Stimulated activated CD8-positive, alpha-beta memory T cell treated with anti-CD3 and anti-CD28 coated beads, Interleukin-15, amount 100 ng/mL, for 48 hours (primary cell): ENCODE results near the gene CDT1.

Experiments
- DNase-seq, 2 donors: peaks; one replicate each; pipeline ENCODE4 v3.0.0-alpha.2; 2020; ENCODE audit warnings: low read depth in 2 of 2

CDT1 gene

DNA sequence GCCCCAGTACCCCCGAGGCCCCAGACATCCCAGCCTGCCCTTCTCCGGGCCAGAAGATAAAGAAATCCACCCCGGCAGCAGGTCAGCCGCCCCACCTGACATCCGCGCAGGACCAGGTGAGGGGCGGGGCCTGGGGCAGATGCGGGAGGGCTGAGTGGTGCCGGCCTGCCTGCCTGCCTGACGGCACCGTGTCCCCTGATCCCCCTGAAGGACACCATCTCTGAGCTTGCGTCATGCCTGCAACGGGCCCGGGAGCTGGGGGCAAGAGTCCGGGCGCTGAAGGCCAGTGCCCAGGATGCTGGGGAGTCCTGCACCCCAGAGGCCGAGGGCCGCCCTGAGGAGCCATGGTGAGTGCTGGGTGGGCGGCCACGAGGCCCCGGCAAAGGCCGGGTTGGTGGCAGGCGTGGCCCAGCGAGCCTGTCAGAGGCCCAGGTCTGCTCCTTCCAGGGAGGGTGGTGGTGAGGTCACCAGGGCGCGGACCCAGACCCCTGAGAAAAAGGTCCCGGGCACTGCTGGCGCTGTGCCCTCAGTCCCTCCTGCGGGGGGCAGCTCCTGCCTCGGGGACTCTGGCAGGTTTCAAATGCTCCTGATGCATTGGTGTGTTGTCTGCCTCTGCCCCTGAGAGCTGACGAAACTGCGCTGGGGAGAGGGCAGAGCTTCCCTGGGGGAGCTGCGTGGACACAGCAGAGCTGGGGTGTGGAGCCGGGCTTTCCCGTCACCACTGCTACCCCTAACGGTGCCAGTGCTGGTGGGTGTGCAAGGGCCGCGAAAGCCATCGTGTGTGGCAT is 1.2 kb downstream of the CDT1 start:
- no peak for DNase-seq

- DNase-seq = no peak
These were observed 1.7 kb downstream of the CDT1 start for GRCh38 chr16:88805340-88805715.

- no peak for DNase-seq
These were observed 2.4 kb downstream of the CDT1 start for GRCh38 chr16:88805887-88806393.

GRCh38 chr16:88806491-88807111 is 3.0 kb downstream of the CDT1 start:
- DNase-seq = no peak

DNA sequence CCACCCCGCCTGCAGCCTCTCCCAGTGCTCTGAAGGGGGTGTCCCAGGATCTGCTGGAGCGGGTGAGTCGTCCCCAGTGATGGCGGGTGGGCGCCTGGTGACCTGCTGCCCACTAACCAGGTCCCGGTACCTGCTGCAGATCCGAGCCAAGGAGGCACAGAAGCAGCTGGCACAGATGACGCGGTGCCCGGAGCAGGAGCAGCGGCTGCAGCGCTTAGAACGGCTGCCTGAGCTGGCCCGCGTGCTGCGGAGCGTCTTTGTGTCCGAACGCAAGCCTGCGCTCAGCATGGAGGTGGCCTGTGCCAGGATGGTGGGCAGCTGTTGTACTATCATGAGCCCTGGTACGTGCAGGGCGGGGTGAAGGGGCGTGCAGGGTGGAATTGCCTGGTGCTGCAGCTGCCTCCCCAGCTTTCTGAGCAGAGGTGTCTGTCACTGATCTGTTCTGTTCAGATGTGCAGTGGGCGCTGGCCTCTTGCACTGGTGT is 3.6 kb downstream of the CDT1 start:
- DNase-seq = no peak

- no peak for DNase-seq
These were observed 4.3 kb downstream of the CDT1 start for GRCh38 chr16:88807626-88808453.

DNA sequence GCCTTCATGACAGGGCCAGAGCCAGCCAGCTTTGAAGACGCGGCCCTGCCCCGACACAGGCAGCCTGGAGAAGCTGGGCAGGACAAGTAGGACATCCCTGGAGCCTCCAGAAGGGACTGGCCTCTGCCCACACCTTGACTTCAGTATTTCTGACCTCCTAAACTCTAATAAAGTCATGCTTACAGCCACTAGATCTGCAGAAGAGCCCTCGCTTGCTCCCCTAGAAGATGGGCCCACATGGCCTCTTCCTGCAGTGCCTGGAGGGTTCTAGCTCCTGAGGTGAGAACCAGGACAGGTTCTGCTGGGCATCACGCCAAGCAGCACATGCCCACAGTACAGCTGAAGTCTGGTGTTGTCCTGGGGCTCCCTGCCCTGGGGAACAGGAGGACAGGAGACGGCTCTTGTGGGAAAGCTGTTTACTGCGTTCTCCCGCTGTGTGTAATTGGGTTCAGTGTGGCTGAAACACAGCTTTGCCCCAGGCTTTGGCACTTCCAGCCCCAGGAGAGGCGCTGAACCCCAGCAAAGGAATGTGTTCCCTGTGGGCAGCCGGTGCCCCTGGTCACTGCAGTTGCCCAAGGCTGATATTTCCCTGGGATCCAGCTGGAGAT is 5.6 kb downstream of the CDT1 start:
- DNase-seq = no peak

- no peak for DNase-seq
These were observed 6.1 kb downstream of the CDT1 start for GRCh38 chr16:88809676-88810165.

DNA sequence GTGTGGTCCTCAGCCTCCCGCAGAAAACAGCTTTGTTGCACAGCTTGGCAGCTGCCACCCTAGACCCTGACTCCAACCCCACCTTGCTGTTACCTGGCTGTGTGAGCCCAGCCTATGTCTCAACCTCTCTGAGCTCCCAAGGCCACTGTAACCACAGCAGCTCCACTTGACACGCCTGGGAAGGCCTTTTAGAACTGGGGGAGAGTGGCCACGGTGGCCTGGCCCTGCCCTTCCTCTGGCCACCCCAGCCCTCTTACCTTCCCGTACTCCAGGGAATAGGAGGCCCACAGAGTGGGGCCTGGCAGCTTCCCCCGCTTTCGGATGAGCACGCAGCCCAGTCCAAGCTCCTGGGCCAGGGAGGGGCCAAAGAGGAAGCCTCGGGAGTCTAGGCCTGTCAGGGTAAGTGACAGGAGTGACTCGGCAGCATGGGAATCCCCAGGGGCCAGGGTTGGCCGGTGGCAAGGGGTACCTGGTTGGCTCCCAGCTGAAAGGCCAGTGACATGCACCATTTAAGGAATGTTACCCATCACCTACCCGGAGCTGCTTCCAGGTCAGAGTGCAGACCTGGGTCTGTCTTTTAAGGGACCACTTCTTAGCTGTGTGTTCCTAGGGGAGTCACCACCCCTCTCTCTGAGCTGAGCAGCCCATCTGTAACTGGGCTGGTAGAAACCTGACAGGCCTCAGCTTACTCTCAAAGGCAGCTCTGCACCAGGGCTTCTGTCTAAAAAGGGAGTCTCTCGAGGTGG is 6.8 kb downstream of the CDT1 start:
- DNase-seq = peak; percentile 40 to 47

DNA sequence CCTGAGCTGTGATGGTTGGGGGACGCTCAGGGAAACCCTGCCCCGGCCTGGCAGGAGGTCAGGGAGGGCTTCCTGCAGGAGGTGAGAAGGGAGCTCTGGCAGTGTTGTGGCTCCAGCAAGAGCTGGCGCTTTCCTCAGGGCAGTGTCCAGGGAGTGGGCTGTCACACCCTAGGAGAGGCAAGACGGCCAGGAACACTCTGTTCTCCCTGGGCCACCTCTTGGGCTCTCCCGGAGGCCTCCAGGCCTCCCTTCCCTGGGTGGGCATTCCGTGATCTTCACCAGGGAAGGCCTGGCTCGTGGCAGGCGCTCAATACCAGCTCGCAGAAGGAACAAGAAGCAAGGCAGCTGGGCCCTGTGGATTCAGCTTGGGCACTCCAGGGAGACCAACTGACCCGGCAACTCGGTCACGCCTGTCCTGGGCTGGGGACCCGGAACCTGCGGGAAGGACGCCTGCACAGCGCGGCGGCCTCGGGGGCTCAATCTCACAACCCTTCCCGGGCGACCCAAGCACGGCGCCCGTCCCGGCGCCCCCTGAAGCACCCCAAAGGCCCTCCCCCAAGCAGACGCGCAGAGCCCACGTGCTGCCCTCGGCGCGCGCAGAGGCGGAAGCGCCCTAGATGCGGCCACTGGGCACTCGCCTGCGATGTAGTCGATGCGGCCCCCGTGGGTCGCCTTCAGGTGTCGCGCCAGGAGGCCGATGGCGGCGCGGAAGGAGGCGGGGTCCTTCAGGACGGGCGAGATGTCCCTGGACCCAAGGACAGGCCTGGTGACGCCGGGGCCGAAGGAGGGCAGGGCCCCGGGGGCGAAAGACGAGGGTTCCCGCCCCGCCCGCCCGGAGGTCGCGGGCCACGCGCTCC is 7.6 kb downstream of the CDT1 start:
- DNase-seq = peak; percentile 67 to 68

DNA sequence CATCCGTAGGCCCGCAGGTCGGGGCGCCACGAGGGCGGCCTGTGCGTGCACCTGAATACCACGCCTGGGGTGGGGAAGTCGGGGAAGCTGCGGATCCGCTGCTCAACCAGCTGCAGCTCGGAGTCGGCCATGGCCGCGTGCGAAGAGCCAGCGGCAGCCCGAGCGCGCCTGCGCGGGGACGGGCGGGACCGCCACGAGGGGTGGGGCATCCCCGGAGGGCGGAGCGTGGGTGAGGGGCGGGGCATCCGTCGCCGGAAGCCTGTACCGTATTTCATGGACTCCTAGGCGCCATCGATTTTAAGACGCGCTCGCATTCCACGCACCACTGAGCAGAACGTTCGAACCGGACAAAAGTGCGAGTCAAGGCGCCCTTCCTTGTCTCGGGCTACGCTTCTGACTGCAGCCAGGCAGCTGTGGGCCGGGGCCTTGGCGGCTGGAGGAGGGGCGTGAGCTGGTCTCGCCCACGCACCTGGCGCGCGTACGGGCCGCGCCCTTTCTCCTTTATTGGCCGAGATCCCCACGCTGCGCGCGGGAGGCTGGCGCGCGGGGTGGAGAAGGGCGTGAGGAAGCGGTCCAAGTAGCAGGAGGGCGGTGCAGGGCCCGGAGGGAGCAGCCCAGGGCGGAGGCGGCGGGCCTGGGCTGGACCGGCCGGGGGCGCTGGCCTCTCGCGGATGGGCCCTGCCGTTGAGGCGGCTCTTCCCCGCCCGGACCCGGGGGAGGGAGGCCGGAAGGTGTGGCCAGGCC is 8.4 kb downstream of the CDT1 start, which contains the start of gene APRT:
Gene APRT (minus strand): TSS at position 160 of the 744 bp plus-strand sequence. CDS start 29 bp downstream, at position 131.
- DNase-seq = peak; percentile 94 to 95

DNA sequence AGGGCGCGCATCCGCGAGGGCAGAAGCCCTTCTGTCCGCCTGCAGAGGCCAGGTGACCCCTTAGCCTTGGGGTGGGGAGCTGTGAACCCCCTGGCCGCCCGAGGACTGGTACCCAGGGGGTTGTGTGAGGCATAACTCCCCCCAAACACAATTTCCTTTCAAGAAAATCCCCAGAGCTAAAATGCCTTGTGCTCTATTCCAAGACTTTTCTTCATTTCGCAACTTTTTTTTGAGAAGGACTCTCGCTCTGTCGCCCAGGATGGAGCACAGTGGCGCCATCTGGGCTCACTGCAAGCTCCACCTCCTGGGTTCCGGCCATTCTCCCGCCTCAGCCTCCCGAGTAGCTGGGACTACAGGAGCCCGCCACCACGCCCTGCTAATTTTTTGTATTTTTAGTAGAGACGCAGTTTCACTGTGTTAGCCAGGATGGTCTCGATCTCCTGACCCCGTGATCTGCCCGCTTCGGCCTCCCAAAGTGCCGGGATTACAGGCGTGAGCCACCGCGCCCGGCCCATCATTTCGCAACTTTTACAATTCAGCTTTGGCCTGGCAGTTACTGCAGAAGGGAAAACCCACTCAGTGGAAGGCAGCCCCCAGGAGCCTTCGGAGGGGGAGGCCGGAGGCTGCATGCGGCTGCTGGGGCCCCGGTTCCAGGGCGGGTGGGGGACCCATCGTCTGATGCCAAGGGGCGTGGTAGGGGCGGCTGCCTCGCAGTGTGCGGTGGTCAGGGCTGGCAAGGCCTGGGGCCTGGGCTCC is 9.1 kb downstream of the CDT1 start:
- DNase-seq = no peak

DNA sequence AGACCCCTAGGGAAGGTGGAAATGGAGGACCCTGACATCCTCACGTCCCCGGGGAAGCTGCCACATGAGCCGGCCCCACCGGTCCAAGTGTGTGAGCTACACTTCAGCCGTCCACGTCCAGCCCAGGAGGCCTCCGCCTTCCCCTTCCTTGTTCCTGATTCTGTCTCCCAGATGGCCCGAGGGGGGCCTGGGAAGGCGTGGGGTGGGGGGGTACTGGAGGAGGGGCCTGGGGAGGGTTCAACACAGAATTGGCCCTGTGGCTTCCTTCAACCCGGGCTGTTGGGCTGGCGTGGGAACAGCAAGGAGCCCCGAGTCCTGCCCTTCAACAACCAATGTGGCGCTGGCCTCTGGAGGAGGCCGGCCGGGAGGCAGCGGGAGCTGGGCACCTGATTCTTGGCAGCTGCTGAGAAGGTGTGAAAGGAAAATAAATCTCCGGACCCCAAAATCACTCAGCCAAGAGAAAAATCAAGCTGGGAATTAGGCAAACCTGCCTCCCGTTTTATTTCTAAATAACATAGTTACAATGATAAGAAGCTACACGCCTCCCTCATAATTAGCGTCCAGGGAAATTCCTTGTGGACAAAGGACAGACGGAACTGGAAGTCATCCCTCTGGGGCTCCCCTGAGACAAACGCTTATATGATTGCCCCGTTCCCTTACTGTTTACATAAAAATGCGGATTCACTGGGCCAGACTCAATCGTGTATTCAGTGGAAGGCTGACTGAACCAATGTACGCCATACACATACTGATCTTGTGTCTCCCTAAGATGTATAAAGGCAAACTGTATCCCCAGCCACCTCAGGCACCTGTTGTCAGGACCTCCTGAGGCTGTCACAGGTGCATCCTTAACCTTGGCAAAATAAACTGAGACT is 9.9 kb downstream of the CDT1 start:
- no peak for DNase-seq

DNA sequence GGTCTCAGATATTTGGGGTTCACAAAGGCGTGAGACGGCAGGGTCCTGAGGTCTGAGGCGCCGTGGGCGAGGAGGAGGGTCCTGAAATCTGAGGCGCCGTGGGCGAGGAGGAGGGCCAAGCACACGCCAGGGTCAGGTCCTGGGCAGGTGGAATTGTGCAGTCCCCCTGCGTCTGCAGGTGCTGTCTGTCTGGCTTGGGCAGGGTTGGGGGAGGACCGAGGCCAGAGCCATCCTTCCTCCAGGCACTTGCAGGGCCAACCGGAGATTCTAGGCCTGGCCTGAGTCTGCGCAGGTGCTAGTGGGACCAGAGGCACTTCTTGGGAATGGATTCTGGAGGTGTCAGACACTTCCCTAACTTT is 10.5 kb downstream of the CDT1 start:
- DNase-seq = no peak

GRCh38 chr16:88815227-88815626 is 11.6 kb downstream of the CDT1 start:
- DNase-seq = no peak

- DNase-seq = peak; percentile 48 to 52
These were observed 12.5 kb downstream of the CDT1 start for GRCh38 chr16:88815901-88816589.
